ENCODE measurements around the gene IPMK. TPM values are rescaled to one million over a fixed set of nuclear protein-coding genes. Genes with fewer than 3 reads are reported as not detected.
A peak's percentile ranks its signal among the peaks of the same experiment; 100 is the strongest.
"Not testable (repeated sequence)": the region's sequence is repeated elsewhere in the genome, so short reads cannot be mapped to it uniquely, and the experiment has no call there.

The IPMK gene
- total and polyA plus RNA-seq, 5 donors from 2014 or later, result 1.3 to 4.2 (median 2.1) TPM

DNA sequence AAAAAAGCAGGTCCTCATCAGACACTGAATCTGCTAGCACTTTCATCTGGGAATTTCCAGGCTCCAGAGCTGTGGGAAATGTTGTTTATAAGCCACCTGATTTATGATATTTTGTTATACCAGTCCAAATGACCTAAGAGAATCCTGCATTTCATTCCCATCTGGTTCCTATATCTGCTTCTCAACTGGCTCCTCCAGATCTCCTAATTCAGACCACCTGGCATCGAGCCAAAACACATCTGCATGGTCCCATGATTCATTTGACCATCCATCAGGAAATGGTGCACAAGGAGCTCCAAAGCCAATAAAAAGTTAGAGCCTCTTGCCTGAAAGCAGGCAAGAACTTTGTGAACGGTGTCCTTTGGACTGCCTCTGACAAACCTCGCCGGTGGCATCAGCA, 108.9 kb downstream of the IPMK start:
- no peaks in the 10 kb centered on the region for H3K36me3 ChIP-seq (ENCODE audit: control insufficient read depth, insufficient read depth, low read length)
- peaks cover 0 to 5% (median 0%) of the 10 kb centered on the region in 7 donors for H3K9me3 Mint-ChIP-seq
- H3K9me3 ChIP-seq (ENCODE audit: control insufficient read depth in 2 of 2, low read length in 2 of 2), result no peaks in the 10 kb centered on the region
- no peaks in the 10 kb centered on the region for H3K4me1 Mint-ChIP-seq
- no peak overlapping the region for H3K4me3 Mint-ChIP-seq
- H3K36me3 Mint-ChIP-seq, result no peaks in the 10 kb centered on the region
- DNase-seq (no peak), ATAC-seq (ENCODE audit: low read depth in 2 of 2) (no peak)
- no peak overlapping the region for H3K27ac Mint-ChIP-seq
- no peak overlapping the region for H3K4me3 ChIP-seq (ENCODE audit: low read depth, low read length)
- no peaks in the 10 kb centered on the region for H3K27me3 Mint-ChIP-seq
- no peaks in the 10 kb centered on the region for H3K27me3 ChIP-seq (ENCODE audit: control insufficient read depth, insufficient read depth, low read length)
- no peak overlapping the region for H3K27ac ChIP-seq (ENCODE audit: insufficient read depth, low read length, poor library complexity, severe bottlenecking)
- H3K4me1 ChIP-seq (ENCODE audit: control insufficient read depth, insufficient read depth, low read length, poor library complexity, severe bottlenecking), result no peaks in the 10 kb centered on the region

GRCh38 chr10:58157076-58157766, 110.5 kb downstream of the IPMK start:
- Histone ChIP-seq H3K4me1 (ENCODE audit: control insufficient read depth, insufficient read depth, low read length, poor library complexity, severe bottlenecking) (no peaks in the 10 kb centered on the region), H3K9me3 (ENCODE audit: control insufficient read depth in 2 of 2, low read length in 2 of 2) (no peaks in the 10 kb centered on the region), H3K36me3 (ENCODE audit: control insufficient read depth, insufficient read depth, low read length) (no peaks in the 10 kb centered on the region), H3K27me3 (ENCODE audit: control insufficient read depth, insufficient read depth, low read length) (no peaks in the 10 kb centered on the region), H3K4me3 (ENCODE audit: low read depth, low read length) (no peak overlapping the region), H3K27ac (ENCODE audit: insufficient read depth, low read length, poor library complexity, severe bottlenecking) (no peak overlapping the region)
- no peak overlapping the region for H3K4me3 Mint-ChIP-seq
- no peak overlapping the region for H3K27ac Mint-ChIP-seq
- ATAC-seq (ENCODE audit: low read depth in 2 of 2), result no peak
- H3K4me1 Mint-ChIP-seq, result no peaks in the 10 kb centered on the region
- H3K9me3 Mint-ChIP-seq, result peaks cover 0 to 3% (median 0%) of the 10 kb centered on the region in 7 donors
- H3K27me3 Mint-ChIP-seq, result no peaks in the 10 kb centered on the region
- no peak for DNase-seq
- H3K36me3 Mint-ChIP-seq, result no peaks in the 10 kb centered on the region

DNA sequence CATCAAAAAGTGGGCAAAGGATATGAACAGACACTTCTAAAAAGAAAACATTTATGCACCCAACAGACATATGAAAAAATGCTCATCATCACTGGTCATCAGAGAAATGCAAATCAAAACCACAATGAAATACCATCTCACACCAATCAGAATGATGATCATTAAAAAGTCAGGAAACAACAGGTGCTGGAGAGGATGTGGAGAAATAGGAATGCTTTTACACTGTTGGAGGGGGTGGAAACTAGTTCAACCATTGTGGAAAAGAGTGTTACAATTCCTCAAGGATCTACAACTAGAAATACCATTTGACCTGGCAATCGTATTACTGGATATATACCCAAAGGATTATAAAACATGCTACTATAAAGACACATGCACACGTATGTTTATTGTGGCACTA, 111.8 kb downstream of the IPMK start:
- ATAC-seq (ENCODE audit: low read depth in 2 of 2); H3K36me3 Mint-ChIP-seq; H3K27me3 Mint-ChIP-seq: not testable (repeated sequence)

DNA sequence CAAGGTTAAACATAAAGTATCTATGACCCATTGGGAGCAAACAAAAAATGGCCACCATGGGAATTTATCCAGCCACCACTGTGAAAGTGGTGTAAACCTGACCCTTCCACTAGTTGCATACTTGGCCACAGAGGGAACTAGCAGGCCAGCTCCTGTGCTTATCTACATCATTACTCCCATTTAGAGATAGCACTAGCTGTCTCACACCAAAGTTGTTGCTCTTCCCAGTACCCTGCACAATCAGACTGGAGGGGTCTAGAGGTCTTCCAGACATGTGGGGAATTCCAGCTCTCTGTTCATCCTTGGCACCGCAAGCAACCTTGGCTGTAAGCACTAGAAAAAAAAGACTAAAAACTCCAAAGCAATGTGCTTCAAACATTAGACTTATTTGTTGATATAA, 113.9 kb downstream of the IPMK start:
- no peaks in the 10 kb centered on the region for H3K27me3 ChIP-seq (ENCODE audit: control insufficient read depth, insufficient read depth, low read length)
- H3K4me1 Mint-ChIP-seq, result no peaks in the 10 kb centered on the region
- no peak overlapping the region for H3K4me3 Mint-ChIP-seq
- H3K27ac ChIP-seq (ENCODE audit: insufficient read depth, low read length, poor library complexity, severe bottlenecking), result no peak overlapping the region
- no peaks in the 10 kb centered on the region for H3K4me1 ChIP-seq (ENCODE audit: control insufficient read depth, insufficient read depth, low read length, poor library complexity, severe bottlenecking)
- peaks cover 0 to 3% (median 0%) of the 10 kb centered on the region in 7 donors for H3K9me3 Mint-ChIP-seq
- H3K9me3 ChIP-seq (ENCODE audit: control insufficient read depth in 2 of 2, low read length in 2 of 2), result no peaks in the 10 kb centered on the region
- H3K4me3 ChIP-seq (ENCODE audit: low read depth, low read length), result no peak overlapping the region
- ATAC-seq (ENCODE audit: low read depth in 2 of 2) (no peak), DNase-seq (no peak)
- H3K27me3 Mint-ChIP-seq, result no peaks in the 10 kb centered on the region
- H3K27ac Mint-ChIP-seq, result no peak overlapping the region
- no peaks in the 10 kb centered on the region for H3K36me3 Mint-ChIP-seq
- H3K36me3 ChIP-seq (ENCODE audit: control insufficient read depth, insufficient read depth, low read length), result no peaks in the 10 kb centered on the region

More for the DNA sequence above, 111.8 kb downstream of the IPMK start:
- not testable (repeated sequence) for H3K36me3 ChIP-seq (ENCODE audit: control insufficient read depth, insufficient read depth, low read length); H3K4me3 ChIP-seq (ENCODE audit: low read depth, low read length); H3K4me3 Mint-ChIP-seq; H3K9me3 ChIP-seq (ENCODE audit: control insufficient read depth in 2 of 2, low read length in 2 of 2); H3K4me1 Mint-ChIP-seq; H3K4me1 ChIP-seq (ENCODE audit: control insufficient read depth, insufficient read depth, low read length, poor library complexity, severe bottlenecking); H3K27ac ChIP-seq (ENCODE audit: insufficient read depth, low read length, poor library complexity, severe bottlenecking); H3K27me3 ChIP-seq (ENCODE audit: control insufficient read depth, insufficient read depth, low read length); H3K9me3 Mint-ChIP-seq; H3K27ac Mint-ChIP-seq; DNase-seq

- no peaks in the 10 kb centered on the region for H3K36me3 Mint-ChIP-seq
- H3K4me3 Mint-ChIP-seq, result no peak overlapping the region
- DNase-seq, result peak in 1 of 3 donors; percentile 39
Observed at GRCh38 chr10:58152673-58153263, 114.9 kb downstream of the IPMK start.

DNA sequence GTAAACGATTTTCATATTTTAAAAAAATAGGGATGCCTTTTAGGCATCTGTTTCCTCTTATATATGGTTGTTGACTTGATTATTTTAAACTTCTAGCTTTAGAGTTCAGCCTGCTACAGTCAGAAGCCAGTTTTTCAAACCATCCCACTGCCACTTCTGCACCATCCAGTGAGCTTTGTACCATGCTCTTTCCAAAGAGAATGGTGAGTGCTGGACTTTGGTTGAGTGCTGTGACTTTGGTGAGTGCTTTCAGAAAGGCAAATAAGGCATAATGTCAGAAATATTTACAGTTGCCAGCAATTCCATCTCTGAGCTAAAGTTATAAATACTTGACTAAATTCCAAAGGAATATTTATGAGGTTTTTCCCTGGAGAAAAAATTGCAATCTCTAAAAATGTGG, 117.4 kb downstream of the IPMK start:
- H3K4me1 Mint-ChIP-seq, result no peaks in the 10 kb centered on the region
- peaks cover 4% of the 10 kb centered on the region for H3K27me3 Mint-ChIP-seq
- DNase-seq, result no peak
- Histone ChIP-seq H3K27me3 (ENCODE audit: control insufficient read depth, insufficient read depth, low read length) (no peaks in the 10 kb centered on the region), H3K4me3 (ENCODE audit: low read depth, low read length) (no peak overlapping the region), H3K4me1 (ENCODE audit: control insufficient read depth, insufficient read depth, low read length, poor library complexity, severe bottlenecking) (no peaks in the 10 kb centered on the region), H3K9me3 (ENCODE audit: control insufficient read depth in 2 of 2, low read length in 2 of 2) (no peaks in the 10 kb centered on the region), H3K27ac (ENCODE audit: insufficient read depth, low read length, poor library complexity, severe bottlenecking) (no peak overlapping the region), H3K36me3 (ENCODE audit: control insufficient read depth, insufficient read depth, low read length) (no peaks in the 10 kb centered on the region)
- no peaks in the 10 kb centered on the region for H3K36me3 Mint-ChIP-seq
- no peak overlapping the region for H3K4me3 Mint-ChIP-seq
- no peak for ATAC-seq (ENCODE audit: low read depth in 2 of 2)
- no peak overlapping the region for H3K27ac Mint-ChIP-seq
- peaks cover 0 to 1% (median 0%) of the 10 kb centered on the region in 7 donors for H3K9me3 Mint-ChIP-seq

More at GRCh38 chr10:58152673-58153263, 114.9 kb downstream of the IPMK start:
- H3K9me3 Mint-ChIP-seq, result peaks cover 0 to 3% (median 0%) of the 10 kb centered on the region in 7 donors
- H3K27me3 Mint-ChIP-seq, result no peaks in the 10 kb centered on the region
- no peak for ATAC-seq (ENCODE audit: low read depth in 2 of 2)
- no peaks in the 10 kb centered on the region for H3K9me3 ChIP-seq (ENCODE audit: control insufficient read depth in 2 of 2, low read length in 2 of 2)
- H3K27ac ChIP-seq (ENCODE audit: insufficient read depth, low read length, poor library complexity, severe bottlenecking), result no peak overlapping the region
- H3K36me3 ChIP-seq (ENCODE audit: control insufficient read depth, insufficient read depth, low read length), result no peaks in the 10 kb centered on the region
- no peaks in the 10 kb centered on the region for H3K27me3 ChIP-seq (ENCODE audit: control insufficient read depth, insufficient read depth, low read length)
- no peaks in the 10 kb centered on the region for H3K4me1 Mint-ChIP-seq
- no peak overlapping the region for H3K27ac Mint-ChIP-seq
- no peaks in the 10 kb centered on the region for H3K4me1 ChIP-seq (ENCODE audit: control insufficient read depth, insufficient read depth, low read length, poor library complexity, severe bottlenecking)
- H3K4me3 ChIP-seq (ENCODE audit: low read depth, low read length), result no peak overlapping the region

- DNase-seq (peak in 1 of 3 donors; percentile 12), ATAC-seq (ENCODE audit: low read depth in 2 of 2) (no peak)
- no peaks in the 10 kb centered on the region for H3K36me3 Mint-ChIP-seq
- peaks cover 9% of the 10 kb centered on the region for H3K27me3 Mint-ChIP-seq
- H3K9me3 Mint-ChIP-seq, result no peaks in the 10 kb centered on the region
- H3K4me1 Mint-ChIP-seq, result no peaks in the 10 kb centered on the region
- H3K4me3 Mint-ChIP-seq, result no peak overlapping the region
- Histone ChIP-seq H3K9me3 (ENCODE audit: control insufficient read depth in 2 of 2, low read length in 2 of 2) (no peaks in the 10 kb centered on the region), H3K27me3 (ENCODE audit: control insufficient read depth, insufficient read depth, low read length) (no peaks in the 10 kb centered on the region), H3K4me1 (ENCODE audit: control insufficient read depth, insufficient read depth, low read length, poor library complexity, severe bottlenecking) (no peaks in the 10 kb centered on the region), H3K4me3 (ENCODE audit: low read depth, low read length) (no peak overlapping the region), H3K36me3 (ENCODE audit: control insufficient read depth, insufficient read depth, low read length) (no peaks in the 10 kb centered on the region), H3K27ac (ENCODE audit: insufficient read depth, low read length, poor library complexity, severe bottlenecking) (no peak overlapping the region)
- no peak overlapping the region for H3K27ac Mint-ChIP-seq
Observed at GRCh38 chr10:58143944-58144343, 123.8 kb downstream of the IPMK start.
